Posterior vena cava (tissue), 2 donors: ENCODE data around the gene FBL. TPM values are rescaled to one million over a fixed set of nuclear protein-coding genes. Genes with fewer than 3 reads are reported as not detected.
"Not testable (repeated sequence)": the region's sequence is repeated elsewhere in the genome, so short reads cannot be mapped to it uniquely, and the experiment has no call there.

Source experiments
- DNase-seq: peaks from one replicate; pipeline ENCODE4 v3.0.0-alpha.2; 2020; ENCODE audit warnings: low spot score
- intact Hi-C, 2 donors: fragments of 100-400 bp; cut with DNase I; formaldehyde crosslinking; loops; one replicate each; pipeline versions ENCODE4 v1.14.1 to v1.14.2; 2022 to 2023
- total RNA-seq, 2 donors: library from RNA; stranded (reverse); fragmentation: NEBNext Ultra II Directional; extraction: Animal tissue kit (Norgen Biotek cat#: 25700); gene quantifications; one replicate each; pipeline ENCODE4 v1.2.1, GENCODE V29; 2021
- donor health status: DM: yes; HTN: yes; CAD: no.
- donor health status: DM: yes; HTN: yes; CAD: no.

The FBL gene
- total RNA-seq, 2 donors from 2014 or later: 94.1 to 121 TPM

DNA sequence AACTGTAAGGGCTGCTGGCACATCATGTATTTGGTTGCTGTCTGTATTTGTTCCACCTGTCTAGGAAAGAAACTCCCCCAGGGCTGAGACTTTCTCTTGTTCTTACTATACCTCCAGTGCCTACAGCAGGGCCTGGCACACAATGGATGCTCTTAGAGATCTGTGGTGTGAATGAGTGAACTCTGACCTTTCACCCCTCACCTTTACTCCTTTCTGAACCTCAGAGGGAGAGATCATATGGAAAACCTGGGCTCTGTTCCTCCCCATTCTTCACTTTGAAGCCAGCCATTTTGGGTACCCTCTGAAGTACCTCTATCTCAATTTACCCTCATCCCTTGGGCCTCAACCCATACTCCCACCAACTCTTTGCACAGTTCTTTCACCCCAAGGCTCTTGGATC lies 15.3 kb downstream of the FBL start:
- DNase-seq: no peak
- intact Hi-C loops: no loop called here

DNA sequence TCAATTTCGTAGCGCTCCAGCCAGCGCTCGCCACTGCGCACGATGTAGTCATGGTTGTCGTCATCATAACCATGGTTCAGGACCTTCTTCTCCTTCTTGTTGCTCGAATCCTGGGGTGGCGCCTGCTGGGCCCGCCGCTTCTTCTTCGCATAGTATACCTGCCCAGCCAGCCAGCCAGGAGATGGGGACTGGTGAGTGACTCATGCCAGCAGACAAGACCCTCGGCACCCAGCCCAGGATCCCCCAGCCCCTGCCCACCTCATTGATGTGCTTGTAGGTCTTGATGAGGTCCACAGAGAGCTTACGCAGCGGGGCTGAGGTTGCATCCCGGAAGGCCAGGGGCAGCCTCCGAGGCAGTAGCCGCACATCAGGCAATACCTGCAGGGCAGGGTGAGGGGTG lies 15.8 kb downstream of the FBL start:
- intact Hi-C loops: no loop called here
- DNase-seq: no peak

DNA sequence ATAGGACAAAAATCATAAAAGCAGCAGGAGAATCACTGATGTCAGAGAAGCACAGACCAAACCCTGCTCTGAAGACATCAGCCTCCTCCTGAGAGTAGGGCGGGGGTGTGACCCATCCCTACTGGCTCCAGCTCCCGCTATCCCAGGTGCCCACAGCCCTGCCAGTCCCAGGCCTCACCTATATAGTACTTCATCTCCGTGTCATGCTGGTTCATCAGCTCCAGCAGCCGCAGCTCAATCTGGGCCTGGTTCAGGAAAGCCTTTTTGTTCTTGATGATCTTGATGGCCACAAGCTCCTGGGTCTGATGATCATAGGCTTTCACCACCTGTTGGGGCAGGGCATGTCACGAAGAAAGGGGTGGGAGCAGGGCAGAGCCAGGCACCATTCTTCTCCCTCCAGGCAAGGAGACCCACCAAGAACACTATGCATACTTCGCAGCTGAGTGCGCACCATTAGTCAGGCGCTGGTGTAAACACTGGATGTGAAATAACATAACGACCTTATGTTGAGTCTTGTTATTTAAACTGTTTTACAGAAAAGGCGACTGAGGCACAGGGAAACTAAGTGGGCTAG lies 16.4 kb downstream of the FBL start:
- intact Hi-C loops: no loop called here

DNA sequence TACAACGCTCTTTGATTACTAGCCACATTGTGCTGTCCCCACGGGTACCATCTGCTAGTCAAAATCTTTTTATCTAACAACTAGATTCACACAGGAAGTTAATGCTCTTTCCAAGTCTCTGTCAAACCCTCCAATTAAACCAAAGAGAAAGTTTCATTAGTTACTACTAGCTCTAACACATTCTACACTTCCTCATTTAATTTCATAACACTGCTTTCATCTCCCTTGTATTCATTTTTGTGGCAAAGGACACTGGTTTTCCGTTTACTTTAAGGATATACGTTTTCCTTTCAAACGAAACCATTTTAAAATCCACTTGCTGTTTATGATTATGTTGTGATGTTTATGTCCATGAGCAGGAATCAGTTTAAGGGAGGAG lies 17.5 kb downstream of the FBL start:
- intact Hi-C loops: no loop called here
- no peak for DNase-seq

More for the DNA sequence above, 16.4 kb downstream of the FBL start:
- DNase-seq: peak; percentile 53

DNA sequence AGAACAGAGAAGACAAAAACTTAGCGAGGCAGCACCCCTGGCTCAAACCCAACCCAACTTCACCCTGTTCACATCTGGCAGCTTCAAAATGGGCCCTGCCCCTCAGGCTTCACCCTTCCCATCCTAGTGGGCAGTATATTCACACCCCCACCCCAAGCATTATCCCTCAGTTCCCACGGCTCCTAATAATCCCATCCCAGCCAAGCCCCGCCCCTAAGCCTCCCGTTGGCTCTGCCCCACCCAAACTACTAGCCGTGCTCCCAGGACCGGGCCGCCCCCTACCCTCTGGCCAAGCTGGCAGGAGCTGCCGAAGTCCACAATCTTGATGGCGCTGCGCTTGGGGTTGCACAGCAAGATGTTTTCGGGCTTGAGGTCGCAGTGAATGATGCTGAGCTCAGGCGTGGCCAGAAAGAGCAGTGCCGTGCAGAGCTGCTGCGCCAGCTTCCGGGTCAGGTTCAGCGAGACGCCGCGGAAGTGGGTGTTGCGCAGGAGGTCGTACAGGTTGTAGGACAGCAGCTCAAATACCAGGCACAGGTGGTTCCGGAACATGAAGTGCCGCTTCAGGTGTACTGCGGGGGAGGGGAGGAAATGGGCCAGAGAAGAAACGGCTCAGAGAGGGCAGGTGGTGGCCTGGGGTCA lies 18.0 kb downstream of the FBL start:
- no peak for DNase-seq
- intact Hi-C loops: no loop called here

DNA sequence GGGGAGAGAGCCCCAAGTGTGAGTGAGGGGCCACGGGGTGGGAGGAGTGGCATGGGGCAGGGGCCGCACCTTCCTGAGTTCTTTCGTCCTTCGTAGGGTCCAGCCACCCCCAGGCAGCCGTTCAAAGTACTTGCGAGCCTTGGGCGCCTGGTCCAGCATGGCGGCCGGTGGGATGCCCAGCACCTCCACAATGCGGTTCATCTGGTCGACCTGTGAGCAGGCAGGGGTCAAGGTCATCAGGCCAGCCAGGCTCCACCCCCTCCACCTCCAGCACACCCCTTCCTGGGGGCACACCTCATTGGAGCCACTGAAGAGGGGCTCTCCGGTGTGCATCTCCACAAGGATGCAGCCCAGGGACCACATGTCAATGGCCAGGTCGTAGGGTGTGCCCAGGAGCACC lies 19.0 kb downstream of the FBL start:
- DNase-seq: no peak

DNA sequence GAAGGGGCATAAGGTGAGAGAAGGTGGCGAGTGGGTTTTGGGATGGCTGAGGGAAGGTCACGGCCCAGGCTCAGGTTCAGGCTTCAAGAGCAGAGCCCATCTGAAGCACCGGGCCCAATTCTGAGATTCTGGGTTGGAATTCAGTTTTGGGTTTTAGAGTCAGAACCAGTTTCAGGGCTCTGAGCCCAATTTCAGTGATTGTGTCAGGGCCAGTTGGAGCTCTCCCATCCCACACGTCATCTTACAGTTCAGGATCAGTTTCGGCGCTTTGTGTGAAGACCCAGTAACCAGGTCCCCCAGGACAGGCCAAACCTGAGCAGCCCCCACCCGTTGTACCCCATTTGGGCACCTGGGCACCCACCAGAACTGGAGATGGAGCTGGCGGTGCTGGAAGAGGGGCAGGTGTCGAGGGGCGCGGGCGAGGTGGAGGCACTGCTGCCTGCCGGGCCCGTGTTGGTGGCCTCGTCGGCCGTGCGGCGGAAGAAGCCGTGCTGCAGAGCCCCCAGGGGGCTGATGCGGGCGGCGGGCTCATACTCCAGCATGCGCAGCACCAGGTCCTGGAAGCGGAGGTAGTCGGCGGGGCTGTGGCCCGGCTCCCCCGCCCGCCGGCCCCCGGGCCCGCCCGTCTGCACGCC lies 19.8 kb downstream of the FBL start:
- no peak for DNase-seq
- intact Hi-C loops: no loop called here

More for the DNA sequence above, 19.0 kb downstream of the FBL start:
- intact Hi-C loops: no loop called here

DNA sequence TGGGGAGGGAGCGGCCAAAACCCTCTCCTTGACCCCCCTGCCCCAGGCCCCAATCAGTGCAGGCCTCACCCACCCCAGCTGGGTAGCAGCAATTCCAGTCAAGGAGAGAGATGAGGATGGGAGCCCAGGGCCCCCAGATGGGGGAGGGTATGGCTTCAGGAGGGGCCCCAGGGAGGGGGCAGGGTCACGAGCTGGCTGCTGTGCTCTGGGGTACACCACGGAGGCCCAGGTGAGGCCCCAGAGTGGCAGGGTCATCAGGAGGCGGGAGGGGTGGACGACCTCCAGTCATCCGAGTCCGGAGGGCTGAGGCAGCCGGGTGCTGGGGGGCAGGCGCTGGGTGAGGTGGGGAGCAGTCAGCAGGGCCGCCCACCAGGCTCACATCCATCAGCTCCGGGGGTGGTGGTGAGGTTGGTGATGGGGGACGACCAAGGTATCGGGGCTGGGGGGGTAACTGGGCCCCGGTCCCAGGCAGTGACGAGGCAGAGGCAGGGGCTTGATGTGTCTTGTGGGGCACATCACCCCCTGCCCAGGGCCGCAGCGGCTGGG lies 20.6 kb downstream of the FBL start:
- intact Hi-C loops: no loop called here
- DNase-seq: no peak

DNA sequence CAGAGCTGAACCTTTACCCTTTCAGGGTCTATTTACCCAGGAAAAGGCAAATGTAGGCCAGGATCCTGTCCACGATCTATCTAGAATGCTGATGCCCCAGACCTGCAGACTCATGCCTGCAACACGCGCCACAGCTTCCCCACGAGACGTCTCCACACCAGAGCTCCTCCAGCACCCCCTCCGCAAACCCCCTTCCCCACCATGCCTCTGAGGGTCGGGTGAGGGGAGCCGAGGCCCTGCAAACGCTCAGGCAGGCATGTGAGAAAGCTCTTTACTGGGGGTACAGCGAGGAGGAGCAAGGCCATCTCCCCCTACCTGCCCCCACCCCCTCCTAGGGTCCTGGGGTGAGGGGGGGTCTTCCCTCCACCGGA lies 21.1 kb downstream of the FBL start:
- no peak for DNase-seq

DNA sequence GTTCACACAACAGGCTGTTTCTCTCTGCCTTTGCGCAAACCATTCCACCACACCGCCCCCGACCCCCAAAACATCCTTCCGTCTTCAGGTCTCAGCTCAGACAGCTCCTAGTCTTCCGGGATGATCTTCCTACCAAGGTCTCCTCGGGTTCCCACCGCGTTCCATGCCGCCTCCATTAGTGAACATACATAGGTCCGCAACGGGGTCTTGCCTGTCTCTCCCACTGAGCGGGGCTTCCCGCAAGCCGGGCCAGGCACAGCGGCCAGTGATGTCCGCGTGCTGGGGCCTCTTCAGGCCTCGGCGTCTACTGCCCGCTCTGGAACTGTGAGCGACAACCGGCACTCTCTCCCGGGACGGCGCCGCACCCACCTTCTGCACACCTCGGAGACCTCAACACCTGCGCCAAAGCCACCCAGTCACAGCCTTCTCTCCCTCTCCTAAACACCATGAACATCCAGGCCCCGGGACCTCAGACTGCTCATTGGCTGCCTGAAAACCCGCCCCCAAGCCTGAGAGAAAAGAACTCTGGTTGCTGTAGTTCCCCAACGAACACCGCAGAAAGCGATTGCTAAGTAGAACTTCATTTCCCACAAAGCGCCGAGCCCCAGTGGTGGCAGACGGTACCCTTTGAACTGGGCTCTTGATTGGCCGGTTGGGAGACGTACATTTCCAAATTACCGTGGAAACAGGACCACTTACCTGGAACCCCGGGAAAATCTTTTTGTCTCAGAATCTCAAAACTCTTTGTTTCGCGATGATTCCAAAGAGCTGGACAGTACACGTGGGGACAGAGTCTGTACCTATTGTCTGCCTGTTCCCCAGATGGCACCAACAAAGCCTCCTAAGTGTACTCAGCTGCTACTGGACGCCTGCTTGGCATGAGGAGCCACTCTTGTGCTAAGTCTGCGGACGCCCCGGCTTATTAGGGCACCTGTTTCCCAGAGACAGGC lies 21.8 kb downstream of the FBL start:
- peak; percentile 95 for DNase-seq
- intact Hi-C loops: no loop called here

More for the DNA sequence above, 21.1 kb downstream of the FBL start:
- intact Hi-C loops: no loop called here

DNA sequence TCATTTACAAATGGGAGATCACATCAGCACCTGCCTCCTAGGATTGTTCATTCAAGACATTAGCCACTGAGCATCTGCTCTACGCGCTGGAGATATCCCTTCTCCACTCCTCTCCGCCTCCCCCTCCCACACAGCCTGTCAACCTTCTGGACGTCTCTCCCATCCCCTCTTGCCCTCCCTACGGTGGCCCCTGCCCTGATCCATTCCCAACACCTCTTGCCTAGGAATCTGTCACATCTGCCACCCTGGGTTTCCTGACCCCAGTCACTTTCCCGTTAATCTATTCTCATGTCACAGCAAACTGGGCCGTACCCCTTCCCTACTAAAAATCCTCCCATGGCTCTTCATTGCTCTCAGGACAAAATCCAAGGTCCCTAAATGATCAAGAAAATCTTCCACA lies 22.5 kb downstream of the FBL start:
- DNase-seq: no peak
- intact Hi-C loops: no loop called here

DNA sequence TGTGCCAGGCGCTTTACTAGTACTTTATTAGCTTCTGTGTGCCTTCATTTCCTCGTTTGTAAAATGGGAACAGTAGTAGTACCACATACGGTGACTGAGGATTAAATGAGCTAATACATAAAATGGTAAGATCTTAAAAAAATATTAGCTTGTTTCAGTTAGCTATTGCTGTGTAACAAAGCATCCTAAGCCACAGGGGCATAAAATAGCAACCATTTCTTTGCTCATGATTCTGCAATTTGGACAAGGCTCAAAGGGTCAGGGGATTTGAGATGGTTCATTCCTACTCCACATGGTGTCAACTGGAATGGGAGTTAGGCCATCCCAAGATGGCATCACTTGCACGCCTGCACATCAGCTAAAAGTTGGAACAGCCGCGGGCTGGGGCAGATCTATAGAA lies 25.5 kb downstream of the FBL start:
- DNase-seq: no peak
- intact Hi-C loops: no loop called here

DNA sequence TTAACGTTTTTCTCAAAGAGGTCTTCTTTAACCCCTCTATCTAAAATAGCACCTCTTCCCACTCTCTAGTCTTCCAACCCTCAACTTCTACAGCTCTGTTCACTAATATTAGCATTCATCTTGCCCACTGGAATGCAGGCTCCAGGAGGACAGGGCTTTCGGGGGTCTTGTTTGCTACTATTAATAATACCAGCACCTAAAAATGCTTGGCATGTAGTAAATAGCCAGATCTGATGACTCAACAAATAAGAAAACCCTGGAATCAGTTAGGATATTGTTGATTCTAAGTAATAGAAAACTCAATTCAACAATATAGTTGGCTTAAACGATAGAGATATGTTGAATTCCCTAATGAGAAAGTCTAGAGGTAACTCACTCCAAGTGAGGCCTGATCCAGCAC lies 26.4 kb downstream of the FBL start:
- DNase-seq: no peak
- intact Hi-C loops: no loop called here

DNA sequence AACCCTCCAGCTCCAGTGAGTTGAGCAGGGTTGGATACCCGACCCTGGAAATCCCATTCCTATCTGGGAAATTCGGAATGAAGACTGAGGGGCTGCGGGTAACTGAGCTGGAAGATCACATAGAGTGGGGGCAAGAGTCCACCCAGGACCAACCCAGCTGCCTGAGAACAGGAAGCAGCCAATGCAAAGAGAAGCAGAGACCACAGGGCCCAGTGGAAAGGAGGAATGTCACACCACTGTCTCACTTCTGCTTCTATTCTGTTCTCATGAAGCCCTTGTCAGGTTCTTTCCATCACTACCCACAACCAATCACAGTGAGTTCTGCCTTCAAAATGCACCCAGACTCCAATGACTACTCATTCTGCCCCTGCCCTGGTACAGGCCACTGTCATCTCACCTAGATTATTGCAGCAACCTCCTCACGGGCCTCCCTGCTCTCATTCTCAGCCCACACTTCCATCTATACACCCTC lies 27.5 kb downstream of the FBL start:
- DNase-seq: no peak
- intact Hi-C loops: no loop called here

DNA sequence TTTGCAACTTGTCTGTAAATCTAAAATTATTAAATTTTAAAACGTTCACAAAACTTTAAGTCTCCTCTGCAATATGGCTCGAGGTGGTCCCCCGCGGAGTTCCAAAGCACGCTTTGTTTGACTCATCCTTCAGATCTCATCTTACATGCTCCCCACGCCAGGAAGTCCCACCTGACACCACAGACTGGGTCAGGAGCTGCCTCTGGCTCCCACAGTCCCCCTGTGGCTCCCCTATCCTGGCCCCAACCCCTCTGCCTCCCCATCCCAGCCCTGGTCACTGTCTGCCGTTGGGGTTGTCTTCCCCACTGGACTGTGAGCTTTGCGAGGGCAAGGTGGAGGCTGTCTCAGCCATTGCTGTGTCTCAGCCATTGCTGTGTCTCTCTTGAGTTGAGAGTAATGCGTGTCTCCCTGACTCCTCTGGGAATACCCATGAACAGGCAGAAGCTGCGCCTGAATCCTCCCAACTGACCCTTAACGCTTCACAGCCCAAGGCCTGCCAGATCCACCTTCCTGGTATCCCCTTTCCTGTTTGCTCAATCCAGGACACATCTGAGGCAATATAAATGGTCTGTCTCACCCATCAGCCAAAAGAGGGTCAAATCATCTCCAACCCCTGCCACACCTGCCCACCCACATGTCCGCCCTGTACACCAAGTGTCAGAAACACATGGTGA lies 28.2 kb downstream of the FBL start:
- intact Hi-C loops: no loop called here
- peak; percentile 56 for DNase-seq

DNA sequence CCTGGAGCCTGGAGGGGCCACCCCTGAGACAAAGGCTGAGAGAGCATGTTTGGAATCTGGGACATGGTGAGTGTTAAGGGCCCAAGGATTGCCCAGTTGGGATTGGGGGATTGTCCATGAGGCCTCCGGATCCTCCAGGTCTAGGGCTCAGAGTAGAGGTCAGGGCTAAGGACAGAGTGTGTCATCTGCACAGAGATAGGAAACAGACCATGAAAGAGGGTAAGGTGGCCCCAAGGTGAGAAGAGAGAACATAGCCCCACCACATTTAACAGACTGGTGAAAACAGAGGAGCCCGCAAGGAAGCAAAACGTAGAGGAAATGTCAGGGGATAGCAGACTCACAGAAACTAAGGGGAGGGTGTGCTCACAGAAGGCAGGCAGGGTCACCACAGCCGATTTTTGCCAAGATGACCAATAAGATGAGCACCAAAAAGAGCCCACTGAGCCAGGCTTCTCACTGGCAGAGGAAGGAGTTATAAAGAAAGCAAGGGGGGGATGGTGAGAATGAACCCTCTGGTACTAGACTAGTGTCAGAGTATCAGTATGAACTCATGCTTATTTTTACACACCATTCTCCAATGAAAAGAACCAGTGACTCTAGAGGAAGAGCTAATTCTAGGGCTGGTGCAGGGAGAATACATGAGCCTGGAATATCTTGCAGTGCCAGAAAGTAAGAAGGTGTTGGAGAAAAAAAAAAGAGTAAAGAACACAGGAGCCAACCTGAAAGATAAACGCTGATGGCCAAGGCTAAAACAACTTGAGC lies 29.7 kb downstream of the FBL start:
- no peak for DNase-seq
- intact Hi-C loops: no loop called here

DNA sequence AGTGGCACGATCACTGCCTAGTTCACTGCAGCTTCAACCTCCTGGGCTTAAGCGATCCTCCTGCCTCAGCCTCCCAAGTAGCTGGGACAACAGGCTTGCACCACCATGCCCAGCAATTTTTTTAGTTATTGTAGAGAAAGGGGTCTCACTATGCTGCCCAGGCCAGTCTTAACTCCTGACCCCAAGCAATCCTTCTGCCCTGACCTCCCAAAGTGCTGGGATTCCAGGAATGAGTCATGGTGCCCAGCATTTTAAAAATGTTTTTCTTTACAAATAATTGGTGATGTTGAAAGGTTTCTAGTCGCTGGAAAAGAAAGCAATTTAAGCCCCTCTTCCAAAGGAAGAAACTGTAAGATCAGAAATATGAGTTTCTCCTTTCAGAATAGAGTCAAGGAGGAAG lies 31.6 kb downstream of the FBL start:
- no peak for DNase-seq
- intact Hi-C loops: no loop called here

DNA sequence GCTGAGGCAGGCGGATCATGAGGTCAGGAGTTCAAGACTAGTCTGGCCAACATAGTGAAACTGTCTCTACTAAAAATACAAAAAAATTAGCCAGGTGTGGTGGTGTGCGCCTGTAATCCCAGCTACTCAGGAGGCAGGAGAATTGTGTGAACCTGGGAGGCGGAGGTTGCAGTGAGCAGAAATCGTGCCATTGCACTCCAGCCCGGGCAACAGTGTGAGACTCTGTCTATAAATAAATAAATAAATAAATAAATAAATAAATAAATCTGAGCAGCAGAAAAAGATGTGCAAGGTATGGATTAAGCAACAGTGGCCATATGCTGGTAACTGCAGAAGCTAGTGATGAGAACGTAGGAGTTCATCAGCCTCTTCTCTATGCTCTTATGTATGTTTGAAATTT lies 32.1 kb downstream of the FBL start:
- intact Hi-C loops, DNase-seq: not testable (repeated sequence)
